Mesothelial cell of epicardium (in vitro differentiated cells): ENCODE data around the gene KIAA0232. TPM values are rescaled to one million over a fixed set of nuclear protein-coding genes. Genes with fewer than 3 reads are reported as not detected.

Experiments
- DNase-seq, 2 experiments: peaks; one replicate each; pipeline ENCODE4 v3.0.0; 2021; ENCODE audit warnings: low spot score in 2 of 2; ENCODE audit not compliant: unreplicated experiment in 2 of 2
- H3K27ac Mint-ChIP-seq: 2 replicates; pipeline ENCODE4 v1.8.0; 2021; ENCODE audit warnings: mixed read lengths
- H3K27me3 Mint-ChIP-seq: 2 replicates; pipeline ENCODE4 v1.8.0; 2021; ENCODE audit warnings: low read depth, mixed read lengths
- H3K36me3 Mint-ChIP-seq: 2 replicates; pipeline ENCODE4 v1.8.0; 2021; ENCODE audit warnings: mixed read lengths
- H3K4me1 Mint-ChIP-seq: 2 replicates; pipeline ENCODE4 v1.8.0; 2021; ENCODE audit warnings: mixed read lengths
- H3K4me3 Mint-ChIP-seq: 2 replicates; pipeline ENCODE4 v1.8.0; 2021; ENCODE audit warnings: mild to moderate bottlenecking, moderate library complexity, mixed read lengths
- H3K9me3 Mint-ChIP-seq: 2 replicates; pipeline ENCODE4 v1.8.0; 2021; ENCODE audit warnings: mixed read lengths
- total RNA-seq: library from RNA; stranded (reverse); gene quantifications from 3 replicates; pipeline ENCODE4 v1.2.1, GENCODE V29; 2021
- TF ChIP-seq, protein P1 (sequence below): fragments of 200-600 bp; sonication (generic); IDR thresholded peaks from one replicate; pipeline ENCODE4 v1.5.0; 2021; ENCODE audit warnings: antibody characterized with exemption; ENCODE audit not compliant: unreplicated experiment

The KIAA0232 gene
- total RNA-seq, 1 donor from 2014 or later: 37.8 TPM

DNA sequence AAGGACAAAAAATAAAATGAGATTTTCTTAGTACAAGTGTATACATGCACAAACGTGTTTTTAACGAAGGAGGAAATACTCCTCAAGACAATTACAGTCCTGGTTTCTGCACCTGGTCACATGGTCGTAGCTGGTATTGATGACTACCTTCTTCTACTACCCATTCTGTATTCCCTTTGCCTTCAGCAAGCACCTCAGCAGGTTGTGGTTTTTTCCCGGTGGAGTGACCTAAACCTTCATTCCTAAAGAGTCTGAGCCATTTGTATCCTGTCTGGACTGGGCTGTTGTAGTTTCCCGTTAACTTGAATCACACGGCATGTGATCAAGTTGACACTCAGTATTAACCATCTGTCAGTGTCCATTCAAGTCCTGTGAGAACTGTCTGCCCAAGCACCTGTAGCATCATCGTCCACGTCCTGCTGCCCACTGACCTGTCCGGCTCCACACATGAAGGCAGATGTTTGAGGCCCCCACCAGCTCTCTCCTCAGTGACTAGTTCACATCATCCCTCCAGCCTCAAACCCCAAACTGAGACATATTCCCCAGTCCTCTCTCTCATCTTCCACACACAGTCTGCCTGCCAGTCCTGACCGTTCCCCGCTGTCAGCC lies 96.0 kb downstream of the KIAA0232 start:
- H3K9me3 Mint-ChIP-seq: no peaks in the 10 kb centered on the region
- TF ChIP-seq, protein P1, sequence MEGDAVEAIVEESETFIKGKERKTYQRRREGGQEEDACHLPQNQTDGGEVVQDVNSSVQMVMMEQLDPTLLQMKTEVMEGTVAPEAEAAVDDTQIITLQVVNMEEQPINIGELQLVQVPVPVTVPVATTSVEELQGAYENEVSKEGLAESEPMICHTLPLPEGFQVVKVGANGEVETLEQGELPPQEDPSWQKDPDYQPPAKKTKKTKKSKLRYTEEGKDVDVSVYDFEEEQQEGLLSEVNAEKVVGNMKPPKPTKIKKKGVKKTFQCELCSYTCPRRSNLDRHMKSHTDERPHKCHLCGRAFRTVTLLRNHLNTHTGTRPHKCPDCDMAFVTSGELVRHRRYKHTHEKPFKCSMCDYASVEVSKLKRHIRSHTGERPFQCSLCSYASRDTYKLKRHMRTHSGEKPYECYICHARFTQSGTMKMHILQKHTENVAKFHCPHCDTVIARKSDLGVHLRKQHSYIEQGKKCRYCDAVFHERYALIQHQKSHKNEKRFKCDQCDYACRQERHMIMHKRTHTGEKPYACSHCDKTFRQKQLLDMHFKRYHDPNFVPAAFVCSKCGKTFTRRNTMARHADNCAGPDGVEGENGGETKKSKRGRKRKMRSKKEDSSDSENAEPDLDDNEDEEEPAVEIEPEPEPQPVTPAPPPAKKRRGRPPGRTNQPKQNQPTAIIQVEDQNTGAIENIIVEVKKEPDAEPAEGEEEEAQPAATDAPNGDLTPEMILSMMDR: no peak
- H3K36me3 Mint-ChIP-seq: peaks cover 51% of the 10 kb centered on the region
- H3K27ac Mint-ChIP-seq: no peak overlapping the region
- DNase-seq: no peak
- H3K4me3 Mint-ChIP-seq: no peak overlapping the region
- no peaks in the 10 kb centered on the region for H3K27me3 Mint-ChIP-seq
- H3K4me1 Mint-ChIP-seq: no peaks in the 10 kb centered on the region

DNA sequence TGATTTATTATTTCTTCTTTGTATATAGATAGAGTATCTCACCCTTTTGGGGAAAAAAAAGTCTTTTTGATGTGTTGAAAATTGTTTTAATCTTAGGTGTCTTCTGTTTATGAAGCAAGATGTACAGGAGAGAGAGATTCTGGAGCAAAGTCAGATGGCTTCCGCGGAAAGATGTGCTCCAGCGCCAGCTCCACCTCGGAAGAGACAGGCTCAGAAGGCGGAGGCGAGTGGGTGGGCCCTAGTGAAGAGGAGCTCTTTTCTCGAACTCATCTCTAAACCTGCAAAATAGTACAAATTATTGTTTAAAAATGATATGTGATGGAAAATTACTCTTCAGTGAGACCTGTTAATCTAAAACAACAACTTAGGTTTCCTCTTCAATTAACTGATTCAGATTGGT lies 98.2 kb downstream of the KIAA0232 start:
- Mint-ChIP-seq H3K9me3 (no peaks in the 10 kb centered on the region), H3K27me3 (no peaks in the 10 kb centered on the region), H3K36me3 (peaks cover 49% of the 10 kb centered on the region), H3K4me3 (no peak overlapping the region), H3K27ac (no peak overlapping the region), H3K4me1 (no peaks in the 10 kb centered on the region)
- TF ChIP-seq, protein P1: no peak
- no peak for DNase-seq

DNA sequence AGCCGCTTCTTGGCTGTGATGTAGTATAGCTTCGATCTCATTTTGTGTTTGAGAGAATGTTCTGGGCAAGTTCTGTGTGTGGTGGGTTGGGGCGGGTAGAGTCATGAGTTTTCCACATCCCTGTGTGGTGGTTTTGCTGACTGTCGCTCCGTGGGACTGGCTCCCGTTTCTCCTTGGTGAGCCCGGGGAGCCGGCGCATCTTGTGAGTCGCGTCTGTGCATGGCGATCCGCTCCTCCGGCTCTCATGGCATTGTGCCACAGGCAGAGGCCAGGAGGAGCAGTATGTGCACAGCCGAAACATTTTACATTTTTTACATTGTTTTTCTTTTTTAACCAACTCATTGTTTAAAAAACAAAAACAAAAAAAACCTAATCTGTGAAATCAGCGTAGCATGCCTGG lies 99.4 kb downstream of the KIAA0232 start:
- peaks cover 37% of the 10 kb centered on the region for H3K36me3 Mint-ChIP-seq
- no peak for DNase-seq
- no peak overlapping the region for H3K27ac Mint-ChIP-seq
- H3K27me3 Mint-ChIP-seq: no peaks in the 10 kb centered on the region
- TF ChIP-seq, protein P1: no peak
- H3K9me3 Mint-ChIP-seq: no peaks in the 10 kb centered on the region
- H3K4me3 Mint-ChIP-seq: no peak overlapping the region
- no peaks in the 10 kb centered on the region for H3K4me1 Mint-ChIP-seq

DNA sequence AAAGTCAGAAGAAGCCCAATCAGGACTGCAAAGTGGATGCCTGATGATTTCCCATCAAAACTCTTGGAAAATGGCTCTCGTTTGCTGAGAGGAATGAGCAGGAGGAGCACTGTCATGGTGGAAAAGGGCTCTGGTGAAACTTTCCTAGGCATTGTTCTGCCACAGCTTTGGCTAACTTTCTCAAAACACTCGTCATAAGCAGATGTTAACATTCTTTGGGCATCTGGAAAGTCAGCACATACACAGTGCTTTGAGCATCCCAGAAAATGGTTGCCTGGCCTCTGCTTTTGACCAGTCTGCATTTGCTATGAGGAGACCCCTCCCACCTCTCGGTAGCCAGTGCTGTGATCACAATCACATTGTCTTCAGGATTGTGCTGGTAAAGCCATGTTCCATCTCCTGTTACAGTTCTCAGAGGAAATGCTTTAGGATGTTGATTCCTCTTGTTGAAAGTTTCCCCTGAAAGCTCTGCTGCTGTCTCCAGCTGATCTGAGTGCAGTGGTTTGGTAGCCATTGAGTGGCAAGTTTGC lies 101.9 kb downstream of the KIAA0232 start:
- Mint-ChIP-seq H3K4me3 (no peak overlapping the region), H3K27ac (peak overlapping the region; percentile 10), H3K36me3 (peaks cover 17% of the 10 kb centered on the region), H3K27me3 (no peaks in the 10 kb centered on the region), H3K4me1 (no peaks in the 10 kb centered on the region), H3K9me3 (no peaks in the 10 kb centered on the region)
- no peak for DNase-seq
- TF ChIP-seq, protein P1: no peak

DNA sequence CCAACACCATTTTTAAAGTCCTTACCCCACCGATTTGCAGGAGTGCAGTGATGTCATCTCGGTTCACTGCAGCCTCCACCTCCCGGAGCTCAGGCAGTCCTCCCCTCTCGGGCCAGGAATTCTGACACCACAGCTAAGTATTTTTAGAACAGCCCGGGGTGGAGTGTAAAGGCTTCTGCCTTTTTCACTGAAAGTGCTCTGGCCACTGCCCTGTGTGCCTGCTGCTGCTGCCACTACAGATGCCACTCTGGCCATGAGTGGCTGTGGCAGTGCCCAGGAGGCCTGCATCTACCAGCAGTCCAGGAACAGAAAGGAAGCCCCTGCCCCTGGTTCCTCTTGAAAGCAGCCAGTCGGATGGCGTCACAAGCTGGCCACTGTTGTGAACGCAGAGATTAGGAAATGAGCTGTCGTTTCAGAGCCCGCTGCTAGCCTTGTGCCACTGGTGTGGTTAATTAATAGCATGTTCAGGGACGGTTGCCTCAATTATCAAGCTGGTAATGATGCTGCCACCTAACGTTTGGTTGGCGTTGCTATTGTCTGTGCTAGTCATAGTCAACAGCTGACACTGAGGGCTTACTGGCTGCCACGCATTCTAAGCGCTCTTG lies 103.5 kb downstream of the KIAA0232 start:
- H3K36me3 Mint-ChIP-seq: peaks cover 12% of the 10 kb centered on the region
- H3K9me3 Mint-ChIP-seq: peaks cover 8% of the 10 kb centered on the region
- H3K4me1 Mint-ChIP-seq: no peaks in the 10 kb centered on the region
- H3K27ac Mint-ChIP-seq: peak overlapping the region; percentile 45
- H3K4me3 Mint-ChIP-seq: no peak overlapping the region
- DNase-seq: no peak
- TF ChIP-seq, protein P1: no peak
- no peaks in the 10 kb centered on the region for H3K27me3 Mint-ChIP-seq
